NK-92 (cell line): ENCODE data around the gene CCL1.

Experiments
- DNase-seq: peaks from one replicate; lab custom pipeline; 2025; ENCODE audit not compliant: unreplicated experiment; lab: John Stamatoyannopoulos, UW

CCL1 gene

GRCh38 chr17:34384271-34384670 is 21.2 kb upstream of the CCL1 start:
- DNase-seq: no peak

- DNase-seq: no peak
Observed at GRCh38 chr17:34383216-34383615, 20.2 kb upstream of the CCL1 start.

- no peak for DNase-seq
Observed at GRCh38 chr17:34382621-34383124, 19.6 kb upstream of the CCL1 start.

GRCh38 chr17:34379868-34380267 is 16.8 kb upstream of the CCL1 start:
- no peak for DNase-seq

- DNase-seq: no peak
Observed at GRCh38 chr17:34378664-34379101, 15.7 kb upstream of the CCL1 start.

GRCh38 chr17:34377078-34377823 is 14.2 kb upstream of the CCL1 start:
- no peak for DNase-seq

- no peak for DNase-seq
Observed at GRCh38 chr17:34375426-34375997, 12.5 kb upstream of the CCL1 start.

GRCh38 chr17:34374457-34374856 is 11.4 kb upstream of the CCL1 start:
- no peak for DNase-seq

GRCh38 chr17:34371405-34372100 is 8.5 kb upstream of the CCL1 start:
- DNase-seq: no peak

- no peak for DNase-seq
Observed at GRCh38 chr17:34370997-34371395, 8.0 kb upstream of the CCL1 start.

- no peak for DNase-seq
Observed at GRCh38 chr17:34370376-34370996, 7.5 kb upstream of the CCL1 start.

- no peak for DNase-seq
Observed at GRCh38 chr17:34369571-34369970, 6.5 kb upstream of the CCL1 start.

- DNase-seq: no peak
Observed at GRCh38 chr17:34368946-34369500, 6.0 kb upstream of the CCL1 start.

GRCh38 chr17:34368196-34368945 is 5.3 kb upstream of the CCL1 start:
- no peak for DNase-seq

GRCh38 chr17:34367486-34368195 is 4.6 kb upstream of the CCL1 start:
- no peak for DNase-seq

GRCh38 chr17:34366529-34367107 is 3.6 kb upstream of the CCL1 start:
- DNase-seq: no peak

GRCh38 chr17:34366010-34366409 is 3.0 kb upstream of the CCL1 start:
- no peak for DNase-seq

- DNase-seq: no peak
Observed at GRCh38 chr17:34365340-34365739, 2.3 kb upstream of the CCL1 start.

- no peak for DNase-seq
Observed at GRCh38 chr17:34364751-34365150, 1.7 kb upstream of the CCL1 start.
